IPS-18c (cell line): ENCODE results near the gene TASOR.
A peak's percentile ranks its signal among the peaks of the same experiment; 100 is the strongest.

Source experiments
- H3K4me3 ChIP-seq: 2 replicates; pipeline ENCODE4 v1.7.0; 2013; ENCODE audit warnings: low read depth, mild to moderate bottlenecking, low read length, moderate library complexity; ENCODE audit not compliant: insufficient read depth
- H3K9me3 ChIP-seq: one replicate; pipeline ENCODE4 v1.6.1; 2013; ENCODE audit warnings: mild to moderate bottlenecking, low read length, moderate library complexity; ENCODE audit not compliant: control insufficient read depth, insufficient read depth

Gene TASOR

DNA sequence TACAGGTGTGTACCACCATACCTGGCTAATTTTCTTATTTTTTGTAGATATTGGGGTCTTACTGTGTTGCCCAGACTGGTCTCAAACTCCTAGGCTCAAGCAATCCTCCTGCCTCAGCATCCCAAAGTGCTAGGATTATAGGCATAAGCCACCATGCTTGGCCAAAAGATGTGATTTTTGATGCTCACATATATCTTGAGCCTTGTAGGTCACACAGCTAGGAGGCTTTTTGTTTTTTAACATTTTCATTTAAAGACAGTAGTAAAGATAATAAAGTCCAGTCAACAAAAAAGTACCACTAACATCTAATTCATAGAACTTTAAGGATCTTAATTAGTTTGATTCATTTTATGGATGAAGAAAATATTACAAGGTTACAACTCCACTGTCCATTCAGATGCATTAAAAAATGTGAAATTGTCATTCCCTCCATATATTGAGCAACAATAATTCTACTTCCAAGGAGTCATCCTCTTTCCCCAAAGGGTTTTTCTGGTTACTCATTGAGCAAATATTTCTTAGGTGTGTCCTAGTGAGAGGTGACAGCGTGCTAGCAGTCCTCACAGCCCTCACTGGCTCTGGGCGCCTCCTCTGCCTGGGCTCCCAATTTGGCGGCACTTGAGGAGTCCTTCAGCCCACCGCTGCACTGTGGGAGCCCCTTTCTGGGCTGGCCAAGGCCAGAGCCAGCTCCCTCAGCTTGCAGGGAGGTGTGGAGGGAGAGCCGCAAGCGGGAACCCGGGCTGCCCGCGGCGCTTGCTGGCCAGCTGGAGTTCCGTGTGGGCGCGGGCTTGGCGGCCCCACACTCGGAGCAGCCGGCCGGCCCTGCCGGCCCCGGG lies 8.3 kb upstream of the TASOR start:
- no peak overlapping the region for H3K4me3 ChIP-seq
- H3K9me3 ChIP-seq, result peaks cover 2% of the 10 kb centered on the region

DNA sequence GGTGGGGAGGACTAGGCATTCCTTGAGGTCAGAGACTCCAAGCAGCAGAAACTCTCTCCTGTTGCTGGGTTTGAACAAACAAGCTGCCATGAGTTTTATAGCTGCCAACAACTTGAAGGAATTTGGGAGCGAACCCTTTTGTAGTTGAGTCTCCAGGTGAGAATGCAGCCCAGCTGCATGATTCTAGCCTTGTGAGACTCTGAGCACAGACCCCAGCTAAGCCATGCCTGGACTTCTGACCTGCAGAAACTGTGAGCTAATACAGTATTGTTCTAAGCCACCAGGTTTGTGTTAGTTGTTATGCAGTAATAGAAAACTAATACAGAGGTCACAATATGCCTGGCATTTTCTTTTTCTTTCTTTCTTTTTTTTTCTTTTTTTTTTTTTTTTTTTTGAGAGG lies 6.2 kb upstream of the TASOR start:
- peaks cover 1% of the 10 kb centered on the region for H3K9me3 ChIP-seq
- H3K4me3 ChIP-seq, result no peak overlapping the region

DNA sequence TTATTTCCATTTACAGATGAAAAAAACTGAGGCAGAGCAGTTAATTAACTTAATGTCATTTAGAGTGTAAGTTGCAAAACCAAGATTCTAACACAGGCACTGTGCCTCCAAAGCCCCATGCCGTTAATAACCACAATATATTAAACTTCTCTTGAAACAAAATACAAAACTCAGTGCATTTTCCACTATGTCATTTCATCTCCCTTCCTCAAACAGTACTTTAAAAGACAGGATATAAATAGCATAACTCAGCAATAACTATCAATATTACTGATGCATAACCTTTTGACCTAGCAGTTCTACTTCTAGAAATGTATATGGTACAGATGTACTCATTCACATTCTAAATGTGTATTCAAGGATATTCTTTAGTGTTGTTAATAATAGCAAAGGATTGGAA lies 5.1 kb upstream of the TASOR start:
- peaks cover 4% of the 10 kb centered on the region for H3K9me3 ChIP-seq
- no peak overlapping the region for H3K4me3 ChIP-seq

GRCh38 chr3:56684029-56684428 lies 964 bp upstream of the TASOR start:
- H3K4me3 ChIP-seq, result no peak overlapping the region
- peaks cover 4% of the 10 kb centered on the region for H3K9me3 ChIP-seq

DNA sequence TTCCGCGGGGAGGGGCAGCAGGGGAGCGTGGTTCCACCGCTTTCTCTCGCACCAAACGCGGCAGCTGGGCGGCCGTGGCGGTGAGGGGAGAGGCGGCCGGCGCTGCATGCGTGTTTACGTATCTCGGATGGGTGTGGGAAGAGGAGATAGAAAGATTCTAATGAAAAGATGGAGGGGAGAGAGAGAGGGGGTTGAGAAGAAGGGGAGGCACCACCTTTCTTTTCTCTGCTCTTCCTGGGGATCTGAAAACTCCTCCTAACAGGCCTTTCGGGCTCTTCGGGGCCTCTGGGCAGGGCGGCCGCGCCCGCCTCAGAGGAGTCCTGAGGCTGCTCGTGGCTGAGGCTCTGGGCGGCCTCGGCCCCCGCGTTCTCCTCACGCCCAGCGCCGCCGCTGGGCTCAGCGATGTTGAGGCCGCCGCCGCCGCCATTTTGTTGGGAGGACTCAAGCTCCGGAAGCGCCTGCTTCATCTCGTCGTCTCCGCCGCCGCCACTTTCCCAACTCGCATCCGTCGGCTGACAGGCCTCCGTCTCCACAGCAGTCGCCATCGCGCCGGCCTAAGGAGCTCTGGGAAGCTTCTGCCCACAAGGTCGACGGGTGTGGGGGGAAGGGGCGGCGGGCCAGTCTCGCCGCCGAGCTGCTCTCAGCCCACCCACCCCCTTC lies 473 bp downstream of the TASOR start:
- Histone ChIP-seq H3K9me3 (peaks cover 4% of the 10 kb centered on the region), H3K4me3 (peak overlapping the region; percentile 88)

GRCh38 chr3:56681984-56682461 lies 1.0 kb downstream of the TASOR start:
- Histone ChIP-seq H3K9me3 (peaks cover 4% of the 10 kb centered on the region), H3K4me3 (peak overlapping the region; percentile 88)

- H3K9me3 ChIP-seq, result peaks cover 4% of the 10 kb centered on the region
- no peak overlapping the region for H3K4me3 ChIP-seq
These were observed 2.9 kb downstream of the TASOR start for GRCh38 chr3:56680054-56680580.

DNA sequence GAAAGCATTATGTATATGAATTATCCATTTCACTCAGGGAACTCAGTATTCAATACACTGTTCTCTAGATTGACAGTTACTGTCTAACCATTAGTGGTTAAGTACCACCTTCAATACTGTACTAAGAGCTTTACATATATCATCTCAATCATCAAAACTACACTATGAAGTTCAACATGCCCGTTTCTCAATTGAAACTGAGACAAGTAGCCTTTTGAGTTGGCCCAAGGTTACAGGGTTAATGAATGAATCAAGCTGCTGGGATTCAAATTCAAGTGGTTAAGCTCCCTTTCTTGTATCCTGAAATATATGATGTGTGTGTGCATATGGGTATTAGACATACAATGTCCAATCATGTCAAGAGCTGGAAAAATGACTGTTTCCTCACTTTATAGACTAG lies 5.8 kb downstream of the TASOR start:
- no peak overlapping the region for H3K4me3 ChIP-seq

GRCh38 chr3:56673781-56674457 lies 9.1 kb downstream of the TASOR start:
- Histone ChIP-seq H3K4me3 (no peak overlapping the region), H3K9me3 (no peaks in the 10 kb centered on the region)

More for the DNA sequence above, 5.8 kb downstream of the TASOR start:
- no peaks in the 10 kb centered on the region for H3K9me3 ChIP-seq

- Histone ChIP-seq H3K9me3 (no peaks in the 10 kb centered on the region), H3K4me3 (no peak overlapping the region)
These were observed 15.0 kb downstream of the TASOR start for GRCh38 chr3:56667973-56668579.

DNA sequence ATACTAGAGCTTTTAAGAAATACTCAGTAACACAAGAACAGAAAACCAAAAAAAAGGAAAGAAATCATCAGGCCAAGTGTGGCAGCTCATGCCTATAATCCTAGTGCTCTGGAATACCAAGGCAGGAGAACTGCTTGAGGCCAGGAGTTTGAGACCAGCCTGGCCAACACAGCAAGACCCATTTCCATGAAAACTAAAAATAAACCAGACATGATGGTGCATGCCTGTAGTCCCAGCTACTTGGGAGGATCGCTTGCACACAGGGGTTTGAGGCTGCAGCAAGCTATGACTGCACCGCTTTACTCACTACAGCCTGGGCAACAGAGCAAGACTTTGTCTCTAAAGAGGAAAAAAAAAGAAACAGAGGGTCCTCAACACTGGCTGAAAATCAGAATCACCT lies 18.2 kb downstream of the TASOR start:
- Histone ChIP-seq H3K9me3 (no peaks in the 10 kb centered on the region), H3K4me3 (no peak overlapping the region)

DNA sequence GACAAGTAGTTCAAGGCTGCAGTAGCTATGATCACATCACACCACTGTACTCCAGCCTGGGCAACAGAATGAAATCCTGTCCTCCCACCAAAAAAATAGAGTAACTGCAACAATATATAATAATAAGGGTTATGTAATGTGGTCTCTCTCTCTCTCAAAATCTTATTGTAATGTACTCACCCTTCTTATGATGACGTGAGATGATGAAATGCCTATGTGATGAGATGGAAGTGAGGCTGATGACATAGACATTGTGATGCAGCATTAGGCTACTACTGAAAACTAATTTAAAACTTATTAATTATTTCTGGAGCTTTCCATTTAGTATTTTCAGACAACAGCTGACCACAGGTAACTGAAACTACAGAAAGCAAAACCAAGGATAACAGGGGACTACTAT lies 27.4 kb downstream of the TASOR start:
- no peak overlapping the region for H3K4me3 ChIP-seq
- no peaks in the 10 kb centered on the region for H3K9me3 ChIP-seq

DNA sequence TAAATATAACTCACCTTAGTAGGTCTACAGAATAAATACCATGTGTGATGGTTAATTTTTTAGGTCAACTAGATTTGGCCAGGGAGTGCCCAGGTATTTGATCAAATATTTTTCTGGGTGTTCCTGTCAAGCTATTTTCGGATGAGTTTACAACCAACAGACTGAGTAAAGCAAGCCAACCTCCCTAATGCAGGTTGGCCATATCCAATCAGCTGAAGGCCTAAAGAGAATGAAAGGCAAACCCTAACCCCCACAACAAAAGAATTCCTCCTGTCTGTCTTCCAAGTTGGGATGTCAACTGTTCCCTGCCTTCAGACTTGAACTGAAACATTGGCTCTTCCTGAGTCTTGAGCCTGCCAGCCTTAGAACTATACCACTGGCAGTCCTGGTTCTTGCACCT lies 28.6 kb downstream of the TASOR start:
- Histone ChIP-seq H3K4me3 (no peak overlapping the region), H3K9me3 (no peaks in the 10 kb centered on the region)

DNA sequence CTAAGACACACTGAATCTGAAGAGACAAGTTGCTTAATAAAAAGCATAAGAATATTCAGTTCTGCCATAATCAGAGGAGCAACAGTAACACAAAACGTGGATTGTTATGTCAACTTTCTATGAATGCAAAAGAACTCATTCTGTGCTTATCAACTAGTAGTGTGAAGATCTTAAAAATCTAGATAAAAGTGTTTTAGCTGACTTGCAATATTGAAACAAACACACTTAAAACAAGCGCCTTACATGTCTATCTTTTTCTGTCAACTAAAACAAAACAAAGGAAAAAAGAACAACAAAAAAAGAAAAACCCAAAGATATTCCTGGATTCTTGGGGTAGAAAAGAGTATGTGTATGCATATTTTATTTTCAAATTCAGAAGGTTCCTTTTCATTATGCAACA lies 37.7 kb downstream of the TASOR start:
- H3K4me3 ChIP-seq, result no peak overlapping the region
- no peaks in the 10 kb centered on the region for H3K9me3 ChIP-seq

- Histone ChIP-seq H3K4me3 (no peak overlapping the region), H3K9me3 (no peaks in the 10 kb centered on the region)
These were observed 49.2 kb downstream of the TASOR start for GRCh38 chr3:56633602-56634535.
